Stomach (tissue), 9 donors: Measurements from ENCODE around the gene GNAO1. TPM values are rescaled to one million over a fixed set of nuclear protein-coding genes. Genes with fewer than 3 reads are reported as not detected.

Source experiments
- DNase-seq, 2 donors: peaks; one replicate each; pipeline versions ENCODE4 v3.0.0 to v3.0.0-alpha.2; 2013 to 2019
- H3K27ac ChIP-seq, 5 donors: fragments of 200-600 bp in 4 of 5; sonication (generic) in 4 of 5; one replicate each; pipeline ENCODE4 v1.5.1; 2013 to 2019; ENCODE audit warnings: mild to moderate bottlenecking in 1 of 5, moderate library complexity in 1 of 5
- H3K27me3 ChIP-seq, 3 donors: fragments of 200-600 bp; sonication (generic); one replicate each; pipeline ENCODE4 v1.5.1; 2017 to 2019; ENCODE audit warnings: mixed run types in 1 of 3
- H3K36me3 ChIP-seq, 4 donors: fragments of 200-600 bp; sonication (generic); 1 replicate in 3 of 4; 2 replicates in 1 of 4; pipeline ENCODE4 v1.5.1; 2016 to 2019
- H3K4me1 ChIP-seq, 4 donors: fragments of 200-600 bp; sonication (generic); one replicate each; pipeline ENCODE4 v1.5.1; 2016 to 2019
- H3K4me3 ChIP-seq, 4 donors: fragments of 200-600 bp; sonication (generic) in 3 of 4; one replicate each; pipeline ENCODE4 v1.5.1; 2016 to 2019; ENCODE audit warnings: mild to moderate bottlenecking in 1 of 4
- H3K9me3 ChIP-seq, 4 donors: fragments of 200-600 bp; sonication (generic); one replicate each; pipeline ENCODE4 v1.5.1; 2016 to 2019
- EP300 ChIP-seq: sonication (generic); formaldehyde crosslinking; IDR thresholded peaks from one replicate; pipeline ENCODE4 v1.6.1; 2017; ENCODE audit warnings: antibody characterized with exemption
- POLR2A ChIP-seq, 4 donors: fragments of 450-650 bp; IDR thresholded peaks; one replicate each; pipeline ENCODE4 v1.6.1; 2016; ENCODE audit warnings: antibody characterized with exemption in 4 of 4, control low read depth in 2 of 4, mild to moderate bottlenecking in 1 of 4, moderate library complexity in 1 of 4
- POLR2AphosphoS5 ChIP-seq, 3 donors: sonication (generic); formaldehyde crosslinking; IDR thresholded peaks; one replicate each; pipeline ENCODE4 v1.6.1; 2016; ENCODE audit warnings: antibody characterized with exemption in 3 of 3
- WGBS, 5 donors: extraction: QIAGEN DNeasy Blood & Tissue Kit in 3 of 5; methylation state at CpG; one replicate each; pipeline versions ENCODE4 v1.1.5 to v1.1.7; 2013 to 2018; 5-methylcytosine and 5-hydroxymethylcytosine counted together
- intact Hi-C: fragments of 100-400 bp; cut with DNase I; formaldehyde crosslinking; loops from one replicate; pipeline ENCODE4 v1.15.1; 2023; ENCODE audit warnings: low total_unique reads
- polyA plus RNA-seq, 3 donors: library from polyadenylated mRNA; stranded (reverse); fragments of 200-250 nt; gene quantifications; one replicate each; pipeline ENCODE4 v1.2.3, GENCODE V29; 2013
- total RNA-seq, 5 donors: library from RNA; depleted of rRNA; stranded (reverse); fragments of >200 nt; gene quantifications; one replicate each; pipeline versions ENCODE4 v1.1.0 to v1.2.3, GENCODE V29; 2014 to 2016
- TF ChIP-seq, protein P1 (sequence below), 7 experiments: fragments of 450-650 bp in 4 of 7; fragments of 200-600 bp in 3 of 7; sonication (generic) in 3 of 7; IDR thresholded peaks; one replicate each; pipeline ENCODE4 v1.5.1; 2016 to 2019; ENCODE audit warnings: antibody characterized with exemption in 7 of 7, control low read depth in 2 of 7, mild to moderate bottlenecking in 1 of 7
- donor health status: healthy with polysubstance abuse.
- donor health status: Bipolar disorder and iron deficiency.
- donor health status: healthy.

GNAO1 gene
- total and polyA plus RNA-seq, 8 donors, result 2.3 to 42.0 (median 4.7) TPM

DNA sequence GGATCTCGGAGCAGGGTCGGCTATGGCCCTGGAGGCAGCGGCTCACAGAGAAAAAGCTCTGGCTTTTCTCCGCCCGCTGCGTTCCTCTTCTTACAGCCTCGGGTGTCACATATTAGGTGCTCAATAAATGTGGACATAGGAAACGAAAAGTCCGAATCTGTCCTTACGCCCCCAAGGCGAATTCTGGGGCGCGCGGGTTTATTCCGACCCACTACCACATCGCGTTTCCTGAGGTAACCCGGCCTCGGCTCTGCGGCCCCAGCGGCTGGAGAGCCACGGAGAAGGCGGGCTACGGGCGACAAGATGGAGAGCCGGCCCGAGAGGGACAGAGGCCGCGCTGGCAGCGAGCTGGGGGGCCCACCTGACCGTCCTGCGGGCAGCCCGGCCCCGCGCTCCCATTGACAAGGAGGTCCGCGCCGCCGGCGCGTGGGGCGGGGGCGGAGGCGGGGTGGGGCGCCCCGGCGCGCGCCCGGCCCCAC, 573 bp upstream of the GNAO1 start:
- intact Hi-C loops, result no loop called here
- WGBS, 5 donors, result 1 to 6% (median 2%) methylated on average over 11 to 50 of the region's 50 CpGs
- Histone ChIP-seq H3K4me1 (peaks cover 9 to 60% (median 49%) of the 10 kb centered on the region in 4 donors), H3K4me3 (peak overlapping the region; percentile 56 to 76 (median 68)), H3K36me3 (no peaks in the 10 kb centered on the region), H3K27me3 (peaks cover 0 to 77% (median 42%) of the 10 kb centered on the region in 3 donors), H3K9me3 (no peaks in the 10 kb centered on the region), H3K27ac (peak overlapping the region; percentile 84 to 96 (median 88))
- no peak for TF ChIP-seq POLR2AphosphoS5 (IDR thresholded peaks at IDR 0.05)
- no peak for TF ChIP-seq EP300
- TF ChIP-seq, protein P1, sequence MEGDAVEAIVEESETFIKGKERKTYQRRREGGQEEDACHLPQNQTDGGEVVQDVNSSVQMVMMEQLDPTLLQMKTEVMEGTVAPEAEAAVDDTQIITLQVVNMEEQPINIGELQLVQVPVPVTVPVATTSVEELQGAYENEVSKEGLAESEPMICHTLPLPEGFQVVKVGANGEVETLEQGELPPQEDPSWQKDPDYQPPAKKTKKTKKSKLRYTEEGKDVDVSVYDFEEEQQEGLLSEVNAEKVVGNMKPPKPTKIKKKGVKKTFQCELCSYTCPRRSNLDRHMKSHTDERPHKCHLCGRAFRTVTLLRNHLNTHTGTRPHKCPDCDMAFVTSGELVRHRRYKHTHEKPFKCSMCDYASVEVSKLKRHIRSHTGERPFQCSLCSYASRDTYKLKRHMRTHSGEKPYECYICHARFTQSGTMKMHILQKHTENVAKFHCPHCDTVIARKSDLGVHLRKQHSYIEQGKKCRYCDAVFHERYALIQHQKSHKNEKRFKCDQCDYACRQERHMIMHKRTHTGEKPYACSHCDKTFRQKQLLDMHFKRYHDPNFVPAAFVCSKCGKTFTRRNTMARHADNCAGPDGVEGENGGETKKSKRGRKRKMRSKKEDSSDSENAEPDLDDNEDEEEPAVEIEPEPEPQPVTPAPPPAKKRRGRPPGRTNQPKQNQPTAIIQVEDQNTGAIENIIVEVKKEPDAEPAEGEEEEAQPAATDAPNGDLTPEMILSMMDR (IDR thresholded peaks at IDR 0.05), result no peak
- no peak for TF ChIP-seq POLR2A (IDR thresholded peaks at IDR 0.05)
- DNase-seq, result peak in 1 of 2 donors; percentile 31

DNA sequence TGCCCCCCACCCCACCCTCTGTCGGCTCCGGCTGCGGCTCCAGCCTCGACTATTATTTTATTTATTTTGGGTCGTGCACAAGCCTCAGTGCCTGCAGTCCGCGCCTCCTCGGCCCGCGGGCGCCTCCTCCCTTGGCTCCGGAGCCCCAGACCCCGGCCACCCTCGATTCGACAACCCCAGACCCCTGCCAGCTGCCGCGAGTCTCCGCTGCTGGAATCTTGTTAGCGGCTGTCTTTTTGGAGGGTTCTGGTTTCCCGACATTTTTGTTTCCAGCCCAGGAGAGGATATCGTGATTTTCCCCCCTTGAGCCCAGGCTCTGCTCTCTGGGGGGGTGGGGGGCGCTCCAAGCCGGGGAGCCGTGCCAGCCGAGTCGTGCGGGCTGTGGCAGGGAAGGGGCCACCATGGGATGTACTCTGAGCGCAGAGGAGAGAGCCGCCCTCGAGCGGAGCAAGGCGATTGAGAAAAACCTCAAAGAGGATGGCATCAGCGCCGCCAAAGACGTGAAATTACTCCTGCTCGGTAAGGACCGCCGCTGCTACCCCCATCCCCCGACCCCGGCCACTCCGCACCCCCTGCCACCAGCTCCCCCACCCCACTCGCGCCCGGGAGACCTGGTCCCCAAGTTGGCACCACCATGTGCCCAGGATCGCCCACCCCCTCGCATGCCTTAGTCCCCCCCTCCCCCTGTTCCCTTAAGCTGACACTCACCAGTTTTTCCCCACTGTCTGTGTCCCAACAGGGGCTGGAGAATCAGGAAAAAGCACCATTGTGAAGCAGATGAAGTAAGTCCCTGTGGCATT, 746 bp downstream of the GNAO1 start:
- WGBS, 5 donors, result 1 to 5% (median 2%) methylated on average over 25 to 46 of the region's 46 CpGs
- H3K27me3 ChIP-seq, result peaks cover 0 to 85% (median 42%) of the 10 kb centered on the region in 3 donors
- H3K36me3 ChIP-seq, result no peaks in the 10 kb centered on the region

DNA sequence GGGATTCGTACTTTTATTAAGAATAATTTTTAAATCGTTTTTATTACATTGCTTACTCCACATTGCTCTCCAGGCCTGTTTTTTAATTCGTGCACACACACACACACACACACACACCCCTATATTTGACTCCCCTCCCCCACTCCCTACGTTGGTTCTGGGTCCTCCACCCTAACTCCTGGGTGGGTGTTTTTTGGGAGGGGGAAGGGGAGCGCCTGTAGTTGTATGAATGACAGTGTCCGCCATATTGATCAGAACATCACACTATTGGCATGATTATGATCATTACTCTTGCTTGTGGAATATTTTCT, 1.3 kb downstream of the GNAO1 start:
- Histone ChIP-seq H3K27ac (peak overlapping the region in 2 of 5 donors; percentile 81 to 96), H3K4me3 (peak overlapping the region; percentile 66 to 76 (median 74)), H3K4me1 (peaks cover 9 to 64% (median 50%) of the 10 kb centered on the region in 4 donors), H3K36me3 (no peaks in the 10 kb centered on the region), H3K27me3 (peaks cover 0 to 85% (median 42%) of the 10 kb centered on the region in 3 donors), H3K9me3 (no peaks in the 10 kb centered on the region)
- no peak for DNase-seq
- WGBS, 5 donors, result 13 to 19% (median 17%) methylated on average over 6 of the region's 6 CpGs
- TF ChIP-seq, protein P1 (IDR thresholded peaks at IDR 0.05), result no peak
- no peak for TF ChIP-seq EP300
- TF ChIP-seq POLR2A (IDR thresholded peaks at IDR 0.05), result no peak
- no peak for TF ChIP-seq POLR2AphosphoS5 (IDR thresholded peaks at IDR 0.05)
- intact Hi-C loops, result no loop called here

More for the DNA sequence above, 746 bp downstream of the GNAO1 start:
- Histone ChIP-seq H3K4me1 (peaks cover 9 to 64% (median 50%) of the 10 kb centered on the region in 4 donors), H3K9me3 (no peaks in the 10 kb centered on the region), H3K4me3 (peak overlapping the region; percentile 66 to 76 (median 74)), H3K27ac (peak overlapping the region; percentile 71 to 96 (median 82))
- intact Hi-C loops, result no loop called here
- DNase-seq, result peak in 1 of 2 donors; percentile 34
- TF ChIP-seq EP300 (no peak), POLR2A (IDR thresholded peaks at IDR 0.05) (no peak), POLR2AphosphoS5 (IDR thresholded peaks at IDR 0.05) (no peak)
- TF ChIP-seq, protein P1 (IDR thresholded peaks at IDR 0.05), result no peak

DNA sequence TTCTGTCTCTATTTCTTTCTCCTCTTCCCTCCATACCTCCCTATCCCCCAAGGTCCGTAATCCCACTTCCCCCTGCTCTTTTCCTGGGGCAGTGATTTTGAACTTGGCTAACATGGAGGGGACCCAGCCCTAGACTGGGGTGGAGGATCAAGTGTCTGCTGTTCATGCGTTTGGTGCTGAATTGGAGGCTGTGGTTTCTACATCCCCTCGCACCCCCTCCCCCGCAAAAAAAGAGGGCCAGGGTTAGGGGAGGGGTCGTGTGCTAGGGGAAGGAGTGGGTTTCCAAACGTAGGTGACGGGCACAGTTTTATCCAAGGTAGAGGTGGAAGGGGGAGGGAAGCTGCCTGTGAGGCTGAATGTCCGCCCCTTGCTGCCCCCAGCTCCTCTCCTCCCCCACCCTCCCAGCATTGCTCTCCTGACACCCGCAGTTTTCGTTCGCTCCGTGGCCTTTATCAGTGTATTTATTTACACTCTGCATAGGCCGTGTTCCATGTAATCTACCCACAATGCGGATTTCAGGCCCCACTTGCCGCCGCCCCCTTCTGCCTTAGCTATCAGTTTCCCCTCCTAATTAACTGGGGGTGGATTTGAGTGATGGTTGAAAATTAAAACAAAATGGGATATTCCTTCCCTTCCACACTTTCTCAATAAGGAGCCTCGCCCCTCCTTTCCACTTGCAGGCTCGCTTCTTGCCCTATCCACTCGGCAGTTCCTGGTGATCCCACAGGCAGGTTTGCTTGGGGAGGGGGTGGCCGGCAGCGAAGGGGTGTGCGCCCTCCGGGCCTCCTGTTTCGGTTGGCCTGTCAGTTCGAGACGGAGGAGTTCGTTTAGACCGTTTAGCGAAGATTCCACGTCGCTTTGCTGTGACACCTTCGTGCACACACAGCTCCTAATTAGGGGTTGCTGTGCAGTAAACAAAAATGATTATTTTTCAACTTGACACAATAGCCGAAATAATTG, 2.0 kb downstream of the GNAO1 start:
- H3K4me3 ChIP-seq, result peak overlapping the region; percentile 66 to 76 (median 74)
- no peaks in the 10 kb centered on the region for H3K9me3 ChIP-seq
- no peaks in the 10 kb centered on the region for H3K36me3 ChIP-seq
- H3K4me1 ChIP-seq, result peaks cover 9 to 71% (median 50%) of the 10 kb centered on the region in 4 donors
- H3K27me3 ChIP-seq, result peaks cover 0 to 80% (median 42%) of the 10 kb centered on the region in 3 donors
- TF ChIP-seq POLR2AphosphoS5 (IDR thresholded peaks at IDR 0.05) (no peak), EP300 (no peak), POLR2A (IDR thresholded peaks at IDR 0.05) (no peak)
- TF ChIP-seq, protein P1 (IDR thresholded peaks at IDR 0.05), result no peak
- peak in 1 of 2 donors; percentile 57 for DNase-seq
- intact Hi-C loops, result no loop called here
- peak overlapping the region in 1 of 5 donors; percentile 96 for H3K27ac ChIP-seq
- 14 to 26% (median 21%) methylated on average over 33 of the region's 33 CpGs for WGBS, 5 donors
